ENCODE data around the gene SELPLG. TPM values are rescaled to one million over a fixed set of nuclear protein-coding genes. Genes with fewer than 3 reads are reported as not detected.

Gene SELPLG
- total RNA-seq, 1 donor from 2014 or later, result not detected

- no peaks in the 10 kb centered on the region for H3K9me3 Mint-ChIP-seq (ENCODE audit: low read depth)
- DNase-seq (ENCODE audit: low spot score, unreplicated experiment), result no peak
- H3K4me3 Mint-ChIP-seq (ENCODE audit: low read depth), result no peak overlapping the region
- H3K4me1 Mint-ChIP-seq (ENCODE audit: low read depth), result peaks cover 11% of the 10 kb centered on the region
- H3K27me3 Mint-ChIP-seq, result no peaks in the 10 kb centered on the region
- H3K36me3 Mint-ChIP-seq (ENCODE audit: insufficient read depth), result peaks cover 3% of the 10 kb centered on the region
- H3K27ac Mint-ChIP-seq, result no peak overlapping the region
- no peak for TF ChIP-seq CTCF (IDR thresholded peaks at IDR 0.05; ENCODE audit: unreplicated experiment)
Measured at GRCh38 chr12:108668542-108668941, 34.8 kb upstream of the SELPLG start.

GRCh38 chr12:108668063-108668462, 34.4 kb upstream of the SELPLG start:
- H3K4me1 Mint-ChIP-seq (ENCODE audit: low read depth), result peaks cover 11% of the 10 kb centered on the region
- no peak for TF ChIP-seq CTCF (IDR thresholded peaks at IDR 0.05; ENCODE audit: unreplicated experiment)
- H3K9me3 Mint-ChIP-seq (ENCODE audit: low read depth), result no peaks in the 10 kb centered on the region
- H3K27ac Mint-ChIP-seq, result no peak overlapping the region
- peaks cover 5% of the 10 kb centered on the region for H3K36me3 Mint-ChIP-seq (ENCODE audit: insufficient read depth)
- H3K27me3 Mint-ChIP-seq, result no peaks in the 10 kb centered on the region
- no peak for DNase-seq (ENCODE audit: low spot score, unreplicated experiment)
- H3K4me3 Mint-ChIP-seq (ENCODE audit: low read depth), result no peak overlapping the region

GRCh38 chr12:108667349-108667748, 33.7 kb upstream of the SELPLG start:
- H3K4me1 Mint-ChIP-seq (ENCODE audit: low read depth), result peaks cover 11% of the 10 kb centered on the region

GRCh38 chr12:108666401-108666881, 32.7 kb upstream of the SELPLG start:
- H3K36me3 Mint-ChIP-seq (ENCODE audit: insufficient read depth), result peaks cover 2% of the 10 kb centered on the region
- H3K4me3 Mint-ChIP-seq (ENCODE audit: low read depth), result no peak overlapping the region
- H3K9me3 Mint-ChIP-seq (ENCODE audit: low read depth), result no peaks in the 10 kb centered on the region
- no peaks in the 10 kb centered on the region for H3K27me3 Mint-ChIP-seq
- no peak for DNase-seq (ENCODE audit: low spot score, unreplicated experiment)
- no peak overlapping the region for H3K27ac Mint-ChIP-seq
- TF ChIP-seq CTCF (IDR thresholded peaks at IDR 0.05; ENCODE audit: unreplicated experiment), result no peak
- peaks cover 11% of the 10 kb centered on the region for H3K4me1 Mint-ChIP-seq (ENCODE audit: low read depth)

More at GRCh38 chr12:108667349-108667748, 33.7 kb upstream of the SELPLG start:
- H3K4me3 Mint-ChIP-seq (ENCODE audit: low read depth), result no peak overlapping the region
- H3K36me3 Mint-ChIP-seq (ENCODE audit: insufficient read depth), result peaks cover 2% of the 10 kb centered on the region
- no peak for TF ChIP-seq CTCF (IDR thresholded peaks at IDR 0.05; ENCODE audit: unreplicated experiment)
- H3K27ac Mint-ChIP-seq, result no peak overlapping the region
- no peaks in the 10 kb centered on the region for H3K27me3 Mint-ChIP-seq
- H3K9me3 Mint-ChIP-seq (ENCODE audit: low read depth), result no peaks in the 10 kb centered on the region
- no peak for DNase-seq (ENCODE audit: low spot score, unreplicated experiment)

GRCh38 chr12:108665608-108666202, 32.0 kb upstream of the SELPLG start:
- no peak overlapping the region for H3K27ac Mint-ChIP-seq
- H3K36me3 Mint-ChIP-seq (ENCODE audit: insufficient read depth), result peaks cover 3% of the 10 kb centered on the region
- H3K9me3 Mint-ChIP-seq (ENCODE audit: low read depth), result no peaks in the 10 kb centered on the region
- no peak for TF ChIP-seq CTCF (IDR thresholded peaks at IDR 0.05; ENCODE audit: unreplicated experiment)
- H3K4me3 Mint-ChIP-seq (ENCODE audit: low read depth), result no peak overlapping the region
- H3K4me1 Mint-ChIP-seq (ENCODE audit: low read depth), result peaks cover 11% of the 10 kb centered on the region
- no peak for DNase-seq (ENCODE audit: low spot score, unreplicated experiment)
- H3K27me3 Mint-ChIP-seq, result no peaks in the 10 kb centered on the region
